ENCODE data around the gene INSL6. TPM values are rescaled to one million over a fixed set of nuclear protein-coding genes. Genes with fewer than 3 reads are reported as not detected.

The INSL6 gene
- total and polyA plus RNA-seq, 2 of the 8 experiments (the other 6 are each of a cell fraction or from before 2014, with no cell fraction given) = not detected

DNA sequence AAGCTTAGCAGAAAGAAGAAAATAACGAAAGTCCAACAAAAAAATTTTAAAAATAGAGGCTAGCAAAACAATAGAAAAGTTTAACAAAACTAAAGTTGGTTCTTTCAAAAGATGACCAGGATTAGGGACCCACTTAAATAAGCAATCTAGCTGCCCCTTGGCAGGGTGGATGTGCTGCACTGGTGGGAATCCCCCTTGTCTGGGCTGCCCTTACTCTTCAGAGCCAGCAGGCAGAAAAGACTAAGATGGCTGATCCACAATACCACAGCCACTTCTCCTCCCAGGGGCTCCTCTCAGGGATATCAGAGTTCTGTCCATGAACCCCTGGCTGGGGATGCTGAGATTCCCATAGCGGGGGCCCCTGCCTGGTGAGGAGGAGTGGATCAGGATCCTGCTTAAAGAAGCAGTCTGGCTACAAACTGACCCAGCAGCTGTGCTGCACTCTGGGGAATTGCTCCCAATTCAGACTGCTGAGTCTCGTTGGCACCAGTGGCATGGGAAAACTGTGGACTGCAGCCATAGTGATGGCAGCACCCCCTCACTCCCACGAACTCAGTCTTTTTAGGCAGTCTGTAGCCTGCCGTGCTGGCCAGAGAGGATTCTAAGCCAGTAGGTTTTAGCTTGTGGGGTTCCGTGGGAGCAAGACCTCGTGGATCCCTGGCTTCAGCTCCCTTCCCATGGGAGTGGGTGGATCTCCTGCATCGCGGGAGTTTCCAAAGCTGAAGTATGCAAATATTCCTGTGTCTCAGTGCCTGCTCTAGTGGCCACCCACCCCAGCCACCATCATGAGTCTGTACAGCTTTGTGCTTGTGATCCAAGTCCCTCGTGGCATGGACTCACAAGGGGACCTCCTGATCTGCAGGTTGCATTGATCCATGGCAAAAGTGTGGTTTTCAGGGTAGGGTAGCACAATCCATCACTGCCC lies 2.9 kb upstream of the INSL6 start:
- H3K14ac ChIP-seq (ENCODE audit: insufficient read length) = no peak overlapping the region
- CTCF ChIA-PET (ENCODE audit: partially characterized antibody) = interaction anchor here (0.9 to 4.9 kb wide), 11 partner anchors 10 to 412 kb away, joined by 3 to 39 read pairs (median 6); no protein-coding TSS in a partner anchor
- DNase-seq (ENCODE audit: low read depth in 1 of 2, low spot score in 2 of 2) = no peak
- no peak overlapping the region for H3K4me3 ChIP-seq (ENCODE audit: extremely low read depth in 1 of 4, insufficient read depth in 2 of 4, low read depth in 3 of 4, low read length in 4 of 4)
- H2AK5ac ChIP-seq (ENCODE audit: low read depth, low read length) = no peak overlapping the region
- POLR2A ChIA-PET (ENCODE audit: partially characterized antibody) = no interaction called here
- H2BK20ac ChIP-seq (ENCODE audit: low read length) = no peak overlapping the region
- H3K36me3 ChIP-seq (ENCODE audit: control insufficient read depth in 2 of 4, insufficient read depth in 4 of 4, low read length in 3 of 4) = no peaks in the 10 kb centered on the region
- peak overlapping the region; percentile 64 for H2AFZ ChIP-seq (ENCODE audit: low read length)
- H4K91ac ChIP-seq (replicated peaks; ENCODE audit: insufficient read length, low read length) = no peak overlapping the region
- H3K23me2 ChIP-seq (ENCODE audit: low read depth, low read length) = no peaks in the 10 kb centered on the region
- H3K79me1 ChIP-seq (ENCODE audit: low read depth, low read length) = no peaks in the 10 kb centered on the region
- H2BK5ac ChIP-seq (ENCODE audit: low read depth, low read length) = no peak overlapping the region
- no peaks in the 10 kb centered on the region for H3K79me2 ChIP-seq (ENCODE audit: control insufficient read depth in 1 of 2, insufficient read depth in 2 of 2, low read length in 2 of 2)
- H3K27me3 ChIP-seq (replicated peaks in 1 of 4; ENCODE audit: control insufficient read depth in 3 of 4, extremely low read depth in 1 of 4, insufficient read depth in 3 of 4, low read length in 3 of 4) = no peaks in the 10 kb centered on the region
- no peak for FAIRE-seq
- no peaks in the 10 kb centered on the region for H3K9me3 ChIP-seq (ENCODE audit: insufficient read depth in 2 of 2, low read depth in 1 of 2, low read length in 1 of 2)
- no peaks in the 10 kb centered on the region for H3K4me1 ChIP-seq (replicated peaks in 1 of 4; ENCODE audit: control insufficient read depth in 3 of 4, insufficient read depth in 4 of 4, low read length in 3 of 4)
- H2BK12ac ChIP-seq (ENCODE audit: low read depth, low read length) = no peak overlapping the region
- H4K20me1 ChIP-seq (replicated peaks in 1 of 2; ENCODE audit: control insufficient read depth in 1 of 2, insufficient read depth in 2 of 2, low read length in 2 of 2) = no peaks in the 10 kb centered on the region
- H4K8ac ChIP-seq (ENCODE audit: extremely low read depth, insufficient read depth, low read length) = no peak overlapping the region
- no peak overlapping the region for H3K9ac ChIP-seq (replicated peaks in 1 of 4; ENCODE audit: extremely low read depth in 1 of 4, low read depth in 3 of 4, low read length in 3 of 4)
- no peak overlapping the region for H3K4me2 ChIP-seq (ENCODE audit: insufficient read depth in 1 of 2, low read depth in 2 of 2, low read length in 2 of 2)
- H2BK15ac ChIP-seq (ENCODE audit: low read length) = no peak overlapping the region
- H3K27ac ChIP-seq (ENCODE audit: low read depth, low read length) = no peak overlapping the region
- no peak overlapping the region for H3K56ac ChIP-seq (replicated peaks; ENCODE audit: insufficient read length, low read depth, low read length)
- WGBS, 2 experiments (ENCODE audit: extremely low coverage in 1 of 2, insufficient coverage in 1 of 2, insufficient read length in 1 of 2, insufficient replicate concordance in 2 of 2, low coverage in 1 of 2, low lambda C conversion rate in 2 of 2, missing lambda C conversion rate in 1 of 2) = 83% methylated on average over 10 of the region's 10 CpGs; no CpG with 5 or more reads in 1 of the 2 experiments
- H3K18ac ChIP-seq (ENCODE audit: extremely low read depth, low read length) = no peak overlapping the region
- H3K23ac ChIP-seq (ENCODE audit: insufficient read length) = no peak overlapping the region
- no peak overlapping the region for H2BK120ac ChIP-seq (replicated peaks; ENCODE audit: low read depth, low read length)
- H4K5ac ChIP-seq (ENCODE audit: insufficient read length, low read depth, low read length) = no peak overlapping the region
- no peak overlapping the region for H3K4ac ChIP-seq (replicated peaks; ENCODE audit: insufficient read length, low read depth, low read length)
- TF ChIP-seq CBX5 (IDR thresholded peaks at IDR 0.05; ENCODE audit: low read depth, low read length) (no peak), SP4 (IDR thresholded peaks at IDR 0.05; ENCODE audit: low read length) (no peak), SP1 (IDR thresholded peaks at IDR 0.05; ENCODE audit: low read depth, low read length) (no peak), POLR2A (IDR thresholded peaks at IDR 0.05; ENCODE audit: control extremely low read depth in 1 of 2, low read depth in 2 of 2, low read length in 2 of 2) (no peak), MAFK (IDR thresholded peaks at IDR 0.05; ENCODE audit: low read depth, low read length) (no peak), TEAD4 (IDR thresholded peaks at IDR 0.05; ENCODE audit: low read depth, low read length) (no peak)
- TF ChIP-seq, protein P1, sequence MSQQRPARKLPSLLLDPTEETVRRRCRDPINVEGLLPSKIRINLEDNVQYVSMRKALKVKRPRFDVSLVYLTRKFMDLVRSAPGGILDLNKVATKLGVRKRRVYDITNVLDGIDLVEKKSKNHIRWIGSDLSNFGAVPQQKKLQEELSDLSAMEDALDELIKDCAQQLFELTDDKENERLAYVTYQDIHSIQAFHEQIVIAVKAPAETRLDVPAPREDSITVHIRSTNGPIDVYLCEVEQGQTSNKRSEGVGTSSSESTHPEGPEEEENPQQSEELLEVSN (IDR thresholded peaks at IDR 0.05) = no peak
- TF ChIP-seq, protein P2, sequence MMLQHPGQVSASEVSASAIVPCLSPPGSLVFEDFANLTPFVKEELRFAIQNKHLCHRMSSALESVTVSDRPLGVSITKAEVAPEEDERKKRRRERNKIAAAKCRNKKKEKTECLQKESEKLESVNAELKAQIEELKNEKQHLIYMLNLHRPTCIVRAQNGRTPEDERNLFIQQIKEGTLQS (IDR thresholded peaks at IDR 0.05; ENCODE audit: insufficient read depth, low read depth, low read length) = no peak

Data from H1 (cell line).